ENCODE measurements around the gene CPED1. TPM values are rescaled to one million over a fixed set of nuclear protein-coding genes. Genes with fewer than 3 reads are reported as not detected.

The CPED1 gene
- total RNA-seq, 2 experiments from 2014 or later: not detected

DNA sequence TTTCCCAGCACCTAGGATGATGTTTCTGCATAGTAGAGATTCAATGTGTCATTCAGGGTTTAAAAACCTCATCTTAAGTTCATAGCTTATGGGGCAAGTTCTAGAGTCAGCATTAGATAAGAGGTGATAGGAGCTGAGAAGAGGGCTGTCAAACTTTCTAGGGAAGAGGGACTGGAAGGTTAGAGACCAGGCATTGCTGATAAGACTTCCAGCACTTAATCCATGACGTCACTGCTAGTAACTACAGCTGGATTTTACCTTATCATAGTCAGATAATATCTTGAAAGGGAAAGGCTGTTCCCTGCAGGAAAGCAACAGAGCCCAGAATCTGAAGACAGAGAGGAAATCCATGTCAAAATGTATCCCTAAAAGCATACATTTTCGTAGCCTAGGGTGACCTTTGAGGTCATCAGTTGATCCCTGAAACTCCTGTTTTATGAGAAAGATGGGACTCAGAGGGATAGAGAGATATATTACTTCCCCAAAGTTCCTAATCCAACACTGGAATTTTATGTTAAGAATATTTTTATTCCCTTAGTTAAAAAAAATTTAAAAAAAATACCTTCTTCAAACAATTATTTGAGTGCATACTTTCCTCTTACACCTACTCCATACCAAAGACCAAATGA lies 3.3 kb upstream of the CPED1 start:
- Histone ChIP-seq H3K79me2 (ENCODE audit: insufficient read depth, low read depth, low read length) (no peaks in the 10 kb centered on the region), H3K4me1 (ENCODE audit: insufficient read depth, low read length, poor library complexity, severe bottlenecking) (peaks cover 7% of the 10 kb centered on the region), H3K9me3 (ENCODE audit: low read length) (no peaks in the 10 kb centered on the region), H3K4me2 (ENCODE audit: low read length) (no peak overlapping the region), H3K9me2 (ENCODE audit: insufficient read depth, low read length) (no peaks in the 10 kb centered on the region), H3K4me3 (ENCODE audit: low read depth, low read length, poor library complexity, severe bottlenecking) (no peak overlapping the region), H2AFZ (ENCODE audit: low read length) (no peak overlapping the region), H3K27ac (ENCODE audit: low read depth, low read length, poor library complexity, severe bottlenecking) (no peak overlapping the region), H3K36me3 (ENCODE audit: insufficient read depth, low read length) (no peaks in the 10 kb centered on the region), H4K20me1 (ENCODE audit: insufficient read depth, low read length) (no peaks in the 10 kb centered on the region)
- intact Hi-C loops (cut with micrococcal nuclease; ENCODE audit: unreplicated experiment): loop anchor here (10.0 kb wide), 1 partner anchor 370 kb away; no protein-coding TSS in a partner anchor
- TF ChIP-seq EZH2phosphoT487 (IDR thresholded peaks at IDR 0.05; ENCODE audit: borderline replicate concordance, low read depth, low read length): no peak
- TF ChIP-seq, protein P1, sequence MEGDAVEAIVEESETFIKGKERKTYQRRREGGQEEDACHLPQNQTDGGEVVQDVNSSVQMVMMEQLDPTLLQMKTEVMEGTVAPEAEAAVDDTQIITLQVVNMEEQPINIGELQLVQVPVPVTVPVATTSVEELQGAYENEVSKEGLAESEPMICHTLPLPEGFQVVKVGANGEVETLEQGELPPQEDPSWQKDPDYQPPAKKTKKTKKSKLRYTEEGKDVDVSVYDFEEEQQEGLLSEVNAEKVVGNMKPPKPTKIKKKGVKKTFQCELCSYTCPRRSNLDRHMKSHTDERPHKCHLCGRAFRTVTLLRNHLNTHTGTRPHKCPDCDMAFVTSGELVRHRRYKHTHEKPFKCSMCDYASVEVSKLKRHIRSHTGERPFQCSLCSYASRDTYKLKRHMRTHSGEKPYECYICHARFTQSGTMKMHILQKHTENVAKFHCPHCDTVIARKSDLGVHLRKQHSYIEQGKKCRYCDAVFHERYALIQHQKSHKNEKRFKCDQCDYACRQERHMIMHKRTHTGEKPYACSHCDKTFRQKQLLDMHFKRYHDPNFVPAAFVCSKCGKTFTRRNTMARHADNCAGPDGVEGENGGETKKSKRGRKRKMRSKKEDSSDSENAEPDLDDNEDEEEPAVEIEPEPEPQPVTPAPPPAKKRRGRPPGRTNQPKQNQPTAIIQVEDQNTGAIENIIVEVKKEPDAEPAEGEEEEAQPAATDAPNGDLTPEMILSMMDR (conservative IDR thresholded peaks at IDR 0.05; ENCODE audit: low read length): no peak
- POLR2A ChIA-PET: interaction anchor here (1.4 kb wide), 1 partner anchor 18 kb away, joined by 3 read pairs; no protein-coding TSS in a partner anchor
- no peak for DNase-seq (ENCODE audit: low spot score)
- CTCF ChIA-PET (ENCODE audit: unreplicated experiment): no interaction called here
- no TSS peak for BruUV-seq (replicated peaks)

DNA sequence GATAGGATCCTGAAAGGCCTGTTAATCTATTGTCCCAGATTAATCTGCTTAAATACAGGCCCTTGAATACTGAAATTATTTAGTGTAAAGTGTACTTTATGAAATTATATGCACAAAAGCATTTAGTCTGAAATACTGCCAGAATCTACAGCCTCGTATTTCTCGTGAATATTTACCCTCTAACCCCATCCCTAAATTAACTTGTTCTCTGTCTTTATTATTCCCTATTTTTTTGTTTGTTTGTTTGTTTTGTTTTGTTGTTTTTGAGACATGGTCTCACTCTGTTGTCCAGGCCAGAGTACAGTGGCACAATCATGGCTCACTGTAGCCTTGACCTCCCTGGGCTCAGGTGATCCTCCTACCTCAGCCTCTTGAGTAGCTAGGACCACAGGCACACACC lies 2.7 kb upstream of the CPED1 start:
- TF ChIP-seq, protein P1 (conservative IDR thresholded peaks at IDR 0.05; ENCODE audit: low read length): no peak
- TF ChIP-seq EZH2phosphoT487 (IDR thresholded peaks at IDR 0.05; ENCODE audit: borderline replicate concordance, low read depth, low read length): no peak
- no peaks in the 10 kb centered on the region for H3K9me2 ChIP-seq (ENCODE audit: insufficient read depth, low read length)
- POLR2A ChIA-PET: interaction anchor here (1.4 kb wide), 1 partner anchor 17 kb away, joined by 3 read pairs; no protein-coding TSS in a partner anchor
- no peak overlapping the region for H3K4me3 ChIP-seq (ENCODE audit: low read depth, low read length, poor library complexity, severe bottlenecking)
- H3K9me3 ChIP-seq (ENCODE audit: low read length): no peaks in the 10 kb centered on the region
- no peaks in the 10 kb centered on the region for H3K36me3 ChIP-seq (ENCODE audit: insufficient read depth, low read length)
- no peak for DNase-seq (ENCODE audit: low spot score)
- peaks cover 7% of the 10 kb centered on the region for H3K4me1 ChIP-seq (ENCODE audit: insufficient read depth, low read length, poor library complexity, severe bottlenecking)
- no peak overlapping the region for H3K4me2 ChIP-seq (ENCODE audit: low read length)
- intact Hi-C loops (cut with micrococcal nuclease; ENCODE audit: unreplicated experiment): loop anchor here (2.0 to 10.0 kb wide), 2 partner anchors 121 to 369 kb away; no protein-coding TSS in a partner anchor
- no peak overlapping the region for H3K27ac ChIP-seq (ENCODE audit: low read depth, low read length, poor library complexity, severe bottlenecking)
- CTCF ChIA-PET (ENCODE audit: unreplicated experiment): no interaction called here
- no peaks in the 10 kb centered on the region for H3K79me2 ChIP-seq (ENCODE audit: insufficient read depth, low read depth, low read length)
- no TSS peak for BruUV-seq (replicated peaks)
- H4K20me1 ChIP-seq (ENCODE audit: insufficient read depth, low read length): no peaks in the 10 kb centered on the region
- H2AFZ ChIP-seq (ENCODE audit: low read length): no peak overlapping the region

DNA sequence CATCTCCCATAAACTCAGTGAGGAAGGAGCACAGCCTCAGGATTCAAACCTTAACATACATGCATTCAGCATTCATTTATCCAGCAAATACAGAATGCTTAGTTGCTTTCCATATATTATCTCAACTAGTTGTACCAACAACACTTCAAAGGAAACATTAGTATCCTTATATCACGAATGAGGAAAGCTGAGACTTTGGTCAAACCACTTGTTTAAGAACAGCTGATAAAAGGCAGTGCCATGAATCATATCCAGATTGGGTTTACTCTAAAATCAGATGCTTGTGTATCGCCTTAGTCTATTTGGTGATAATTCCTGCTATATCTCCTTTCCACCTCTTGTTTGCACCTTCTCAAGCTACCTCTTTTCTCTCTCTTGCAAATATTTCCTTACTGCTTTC lies 1.9 kb upstream of the CPED1 start:
- CTCF ChIA-PET (ENCODE audit: unreplicated experiment): no interaction called here
- peaks cover 7% of the 10 kb centered on the region for H3K4me1 ChIP-seq (ENCODE audit: insufficient read depth, low read length, poor library complexity, severe bottlenecking)
- H3K9me2 ChIP-seq (ENCODE audit: insufficient read depth, low read length): no peaks in the 10 kb centered on the region
- no peak overlapping the region for H3K4me2 ChIP-seq (ENCODE audit: low read length)
- intact Hi-C loops (cut with micrococcal nuclease; ENCODE audit: unreplicated experiment): loop anchor here (1.0 to 10.0 kb wide), 3 partner anchors 95 to 368 kb away; no protein-coding TSS in a partner anchor
- H3K79me2 ChIP-seq (ENCODE audit: insufficient read depth, low read depth, low read length): no peaks in the 10 kb centered on the region
- POLR2A ChIA-PET: interaction anchor here (1.1 kb wide), 1 partner anchor 20 kb away, joined by 4 read pairs; no protein-coding TSS in a partner anchor
- TF ChIP-seq, protein P1 (conservative IDR thresholded peaks at IDR 0.05; ENCODE audit: low read length): no peak
- no TSS peak for BruUV-seq (replicated peaks)
- no peak overlapping the region for H3K27ac ChIP-seq (ENCODE audit: low read depth, low read length, poor library complexity, severe bottlenecking)
- no peak overlapping the region for H3K4me3 ChIP-seq (ENCODE audit: low read depth, low read length, poor library complexity, severe bottlenecking)
- H4K20me1 ChIP-seq (ENCODE audit: insufficient read depth, low read length): no peaks in the 10 kb centered on the region
- H3K36me3 ChIP-seq (ENCODE audit: insufficient read depth, low read length): no peaks in the 10 kb centered on the region
- no peak overlapping the region for H2AFZ ChIP-seq (ENCODE audit: low read length)
- H3K9me3 ChIP-seq (ENCODE audit: low read length): no peaks in the 10 kb centered on the region
- DNase-seq (ENCODE audit: low spot score): no peak

All from OCI-LY7 (cell line).